ENCODE measurements around the gene AIFM3.
"Not testable (repeated sequence)": the region's sequence is repeated elsewhere in the genome, so short reads cannot be mapped to it uniquely, and the experiment has no call there.

AIFM3 gene

DNA sequence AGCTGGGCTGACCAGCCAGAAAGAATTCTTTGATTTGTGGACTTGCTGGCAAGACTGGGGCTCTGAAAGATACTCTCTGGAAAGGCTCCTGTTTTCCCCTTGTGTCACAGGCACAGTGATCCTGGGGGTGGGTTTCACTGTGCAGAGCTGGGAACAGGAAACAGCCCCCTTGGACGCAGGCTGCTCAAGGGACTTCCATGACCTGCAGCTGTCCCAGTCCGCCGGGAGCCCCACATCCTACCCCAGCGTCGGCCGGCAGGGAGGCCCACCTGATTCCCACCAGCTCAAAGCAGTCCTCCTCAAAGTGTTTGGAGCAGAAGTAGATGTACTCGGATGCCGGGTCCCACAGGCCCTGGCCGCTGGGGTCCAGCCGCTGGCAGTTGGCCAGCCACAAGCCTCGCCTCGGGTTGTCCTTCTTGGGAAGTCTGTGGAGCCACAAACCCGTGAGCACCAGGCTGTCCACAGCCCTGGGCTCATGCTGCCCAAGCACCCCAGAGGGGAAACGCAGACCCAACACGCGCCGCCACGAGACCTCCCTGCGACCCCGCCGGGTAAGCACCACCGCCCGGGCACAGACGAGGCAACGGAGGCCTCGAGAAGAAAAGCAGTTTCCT, 34.0 kb downstream of the AIFM3 start:
- in situ Hi-C loops (cut with HindIII; ENCODE audit: low sequenced_read_pairs): no loop called here

DNA sequence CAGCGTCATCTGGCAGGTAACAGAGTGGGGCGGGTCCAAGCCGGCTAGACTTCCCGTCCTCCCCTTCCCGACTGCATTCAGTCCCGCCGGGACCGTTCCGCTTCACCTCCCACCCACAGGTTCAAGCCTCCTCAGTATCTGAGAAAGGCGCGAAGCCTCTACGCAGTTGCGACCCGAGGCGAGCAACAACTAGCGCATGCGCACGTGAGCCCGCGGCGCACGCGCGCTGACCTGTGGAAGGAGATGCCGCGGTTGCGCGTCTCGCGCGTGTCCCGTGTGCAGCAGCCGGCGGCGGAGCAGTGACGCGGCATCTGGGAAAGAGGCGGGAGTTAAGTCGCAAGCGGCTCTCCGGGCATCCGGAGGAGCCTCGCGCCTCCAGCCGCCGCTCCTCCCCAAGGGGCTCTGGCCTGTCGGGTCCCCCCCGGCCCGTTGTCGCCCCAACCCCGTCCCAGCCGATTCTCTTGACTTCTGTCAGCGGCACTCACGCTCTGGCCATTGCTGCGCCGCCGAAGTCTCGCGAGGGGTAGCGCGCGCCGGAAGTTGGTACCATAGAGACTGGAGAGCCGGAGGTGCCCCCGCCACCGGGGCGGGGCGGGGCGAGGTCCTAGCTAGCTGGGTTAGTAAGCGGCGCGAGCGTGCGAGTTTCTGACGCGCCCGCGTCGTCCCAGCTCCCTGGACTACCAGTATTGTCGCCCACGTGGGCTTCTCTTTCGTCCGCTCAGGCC, 34.7 kb downstream of the AIFM3 start, which contains the start of gene THAP7:
TSS of gene THAP7 (minus strand) at position 518 of the 725 bp plus-strand sequence. CDS start at position 311, 207 bp downstream.
- in situ Hi-C loops (cut with HindIII; ENCODE audit: low sequenced_read_pairs): no loop called here

DNA sequence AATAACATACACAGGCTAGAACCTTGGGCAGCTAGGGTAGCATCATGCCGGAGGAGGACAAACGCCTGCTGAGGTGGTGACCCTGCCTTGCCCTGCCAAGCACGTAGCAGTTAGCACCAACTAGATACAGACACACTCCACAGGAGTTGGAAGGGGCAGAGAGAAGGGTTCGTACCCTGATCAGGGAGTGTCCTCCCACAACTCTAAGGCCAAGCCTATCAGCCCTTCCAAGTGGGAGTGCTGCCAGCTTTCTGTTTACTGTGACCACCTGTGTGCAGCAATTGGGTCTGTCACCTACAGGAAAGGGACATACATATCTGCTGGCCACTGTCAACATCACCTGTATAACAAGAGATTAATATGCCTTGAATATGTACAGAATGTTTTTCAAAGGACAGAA, 36.7 kb downstream of the AIFM3 start:
- in situ Hi-C loops (cut with HindIII; ENCODE audit: low sequenced_read_pairs): no loop called here

- in situ Hi-C loops (cut with HindIII; ENCODE audit: low sequenced_read_pairs): not testable (repeated sequence)
These were observed 42.2 kb downstream of the AIFM3 start for GRCh38 chr22:21009208-21009607.

DNA sequence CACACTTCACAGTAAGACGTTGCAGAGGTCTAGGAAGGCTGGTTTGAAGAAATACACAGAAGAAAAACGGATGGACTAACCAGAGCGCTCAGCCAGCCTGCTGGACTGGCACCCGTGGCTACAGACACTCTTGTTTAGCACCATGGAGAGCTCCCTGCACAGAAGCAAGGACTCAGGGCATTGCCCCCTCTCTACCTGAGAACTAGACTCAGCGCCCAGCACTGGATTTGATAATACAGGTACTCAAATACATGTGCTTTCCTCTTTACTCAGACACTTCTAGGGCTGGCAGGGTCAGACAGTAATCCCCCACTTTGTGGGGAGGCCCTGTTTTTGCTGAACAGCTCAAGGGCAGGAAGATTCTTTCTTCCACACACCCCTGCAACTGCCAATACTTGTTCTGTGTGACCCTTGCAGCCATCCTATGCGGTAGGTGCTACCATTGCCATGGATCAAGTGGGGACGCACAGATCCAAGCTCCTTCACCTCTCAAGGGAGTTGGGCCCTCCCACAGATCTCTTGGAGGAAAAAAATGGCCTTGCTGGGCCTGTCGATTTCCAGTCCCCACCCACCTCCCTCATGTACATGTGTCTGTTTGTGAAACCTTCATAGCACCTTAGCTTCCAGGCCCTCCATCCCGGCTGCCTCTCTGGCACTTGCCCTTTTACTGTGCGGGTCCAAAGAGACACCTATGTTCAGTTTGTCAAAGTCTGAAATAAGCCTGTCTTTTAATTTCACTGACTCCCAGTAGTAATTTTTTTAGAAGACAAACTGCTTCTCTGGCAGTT, 42.8 kb downstream of the AIFM3 start:
- in situ Hi-C loops (cut with HindIII; ENCODE audit: low sequenced_read_pairs): no loop called here

DNA sequence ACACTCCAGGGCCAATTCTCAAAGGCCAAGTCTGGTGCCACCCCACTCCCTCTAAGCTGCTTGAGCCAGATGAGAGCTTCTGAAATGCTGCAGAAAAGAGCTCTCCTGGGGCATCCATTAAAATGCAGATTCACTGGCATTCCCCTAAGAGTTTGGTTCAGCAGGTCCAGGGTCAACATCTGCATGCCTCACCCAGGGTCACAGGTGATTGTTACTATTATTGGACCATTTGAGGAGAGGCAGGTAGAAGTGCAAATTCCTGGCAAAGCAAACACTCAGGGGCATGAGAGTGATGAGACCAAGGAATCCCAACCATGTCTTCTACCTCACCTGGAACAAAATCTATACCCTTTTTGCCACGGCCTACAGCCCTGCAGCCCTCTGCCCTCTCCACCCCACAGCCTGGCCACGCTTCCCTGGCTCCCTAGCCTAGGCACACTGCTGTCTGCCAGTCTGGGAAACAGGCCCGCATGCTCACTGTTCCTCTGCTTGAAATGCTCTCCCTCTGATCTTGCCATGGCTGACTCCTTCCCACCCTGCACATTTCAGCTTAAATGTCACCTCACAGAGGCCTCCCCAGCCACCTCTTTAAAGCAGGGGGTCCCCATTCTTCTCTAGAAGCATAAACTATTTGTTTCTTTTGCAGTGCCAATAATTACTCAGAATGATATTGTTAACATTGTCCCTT, 43.5 kb downstream of the AIFM3 start:
- in situ Hi-C loops (cut with HindIII; ENCODE audit: low sequenced_read_pairs): no loop called here

GRCh38 chr22:21012446-21013407, 45.7 kb downstream of the AIFM3 start:
- in situ Hi-C loops (cut with HindIII; ENCODE audit: low sequenced_read_pairs): no loop called here

DNA sequence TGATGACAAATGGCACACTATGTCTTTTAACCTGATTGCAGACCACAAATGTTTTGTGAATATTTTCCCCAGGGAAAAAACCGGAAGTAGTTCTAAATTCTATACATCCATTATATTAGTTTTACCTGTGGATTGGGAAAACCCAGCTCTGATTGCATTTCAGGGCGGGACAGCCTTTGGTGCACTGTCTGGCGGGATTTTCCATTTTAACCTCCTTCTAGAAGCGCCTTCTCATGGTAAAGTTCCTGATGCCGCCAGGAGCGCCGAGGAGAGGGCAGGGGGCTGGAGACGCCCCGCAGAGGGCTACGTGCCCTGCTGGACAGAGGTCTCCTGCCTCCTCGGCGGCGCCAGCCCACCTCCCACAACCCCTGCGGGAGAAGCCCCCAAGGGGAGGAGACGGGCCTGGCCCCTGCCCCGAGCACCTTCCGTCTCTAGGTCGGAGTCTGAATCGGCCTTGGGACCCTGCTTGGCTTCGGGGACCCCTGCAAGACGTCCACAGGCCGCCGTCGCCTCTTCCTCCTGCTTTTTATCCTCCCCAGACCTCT, 46.7 kb downstream of the AIFM3 start:
- in situ Hi-C loops (cut with HindIII; ENCODE audit: low sequenced_read_pairs): no loop called here

GRCh38 chr22:21014202-21014725, 47.2 kb downstream of the AIFM3 start:
- in situ Hi-C loops (cut with HindIII; ENCODE audit: low sequenced_read_pairs): no loop called here

DNA sequence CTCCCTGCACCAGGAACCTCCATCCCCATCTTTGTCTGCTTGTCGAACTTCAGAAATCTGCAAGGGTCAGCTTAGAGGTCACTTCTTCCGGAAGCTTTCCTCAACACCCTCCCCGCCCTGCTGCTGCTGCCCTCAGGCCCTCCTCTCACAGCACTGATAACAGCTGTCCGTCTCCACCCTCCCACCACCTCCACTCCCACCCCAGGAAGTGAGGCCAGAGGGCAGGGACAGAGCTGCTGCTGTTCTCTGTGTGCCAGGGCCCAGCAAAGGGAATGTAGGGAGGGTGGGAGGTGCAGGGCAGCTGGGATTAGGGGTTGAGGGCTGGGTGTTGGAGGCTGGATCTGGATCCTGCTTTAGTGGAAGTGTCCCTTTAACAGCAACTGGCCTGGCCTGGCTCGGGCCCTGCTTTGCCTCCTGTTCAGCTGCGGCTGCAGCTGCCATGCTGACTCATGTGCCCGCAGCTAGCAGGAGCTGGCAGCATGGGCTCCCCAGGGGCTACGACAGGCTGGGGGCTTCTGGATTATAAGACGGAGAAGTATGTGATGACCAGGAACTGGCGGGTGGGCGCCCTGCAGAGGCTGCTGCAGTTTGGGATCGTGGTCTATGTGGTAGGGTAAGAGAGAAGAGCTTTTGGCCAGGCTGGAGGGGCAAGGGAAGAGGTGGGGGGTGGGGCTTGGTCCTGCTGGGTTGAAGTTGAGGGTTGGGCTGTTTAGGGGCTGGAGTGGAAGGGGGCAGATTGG, 47.8 kb downstream of the AIFM3 start, which contains the start of gene P2RX6:
TSS of gene P2RX6 (plus strand) at position 440 of the 740 bp plus-strand sequence. CDS start at position 450, 10 bp downstream.
- in situ Hi-C loops (cut with HindIII; ENCODE audit: low sequenced_read_pairs): no loop called here

- in situ Hi-C loops (cut with HindIII; ENCODE audit: low sequenced_read_pairs): no loop called here
These were observed 48.5 kb downstream of the AIFM3 start for GRCh38 chr22:21015466-21016006.

GRCh38 chr22:21016644-21017420, 49.8 kb downstream of the AIFM3 start:
- in situ Hi-C loops (cut with HindIII; ENCODE audit: low sequenced_read_pairs): no loop called here

GRCh38 chr22:21018314-21018713, 51.3 kb downstream of the AIFM3 start:
- in situ Hi-C loops (cut with HindIII; ENCODE audit: low sequenced_read_pairs): no loop called here

- in situ Hi-C loops (cut with HindIII; ENCODE audit: low sequenced_read_pairs): no loop called here
These were observed 53.9 kb downstream of the AIFM3 start for GRCh38 chr22:21020802-21021429.

GRCh38 chr22:21022507-21022906, 55.5 kb downstream of the AIFM3 start:
- in situ Hi-C loops (cut with HindIII; ENCODE audit: low sequenced_read_pairs): no loop called here

GRCh38 chr22:21022955-21023614, 56.0 kb downstream of the AIFM3 start:
- in situ Hi-C loops (cut with HindIII; ENCODE audit: low sequenced_read_pairs): no loop called here

DNA sequence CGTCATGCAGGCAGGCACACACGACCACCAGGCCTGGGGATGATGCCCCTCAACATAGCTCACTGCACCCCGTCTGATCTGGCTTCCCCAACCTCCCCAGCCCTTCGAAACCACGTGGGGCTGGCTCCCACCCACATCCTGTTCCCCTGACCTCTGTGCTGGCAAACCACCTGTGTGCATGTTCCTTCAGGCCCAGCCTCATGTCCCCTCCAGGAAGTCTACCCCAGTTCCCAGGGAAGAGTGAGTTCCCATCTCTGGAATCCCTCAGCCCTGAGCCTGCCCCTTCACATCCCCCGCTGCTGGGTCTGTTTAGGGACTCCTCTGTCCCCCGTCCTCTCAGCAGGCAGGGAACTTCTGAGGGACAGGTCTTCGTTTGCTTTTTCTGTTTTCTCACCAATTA, 58.2 kb downstream of the AIFM3 start:
- in situ Hi-C loops (cut with HindIII; ENCODE audit: low sequenced_read_pairs): no loop called here

Data from endothelial cell of hepatic sinusoid (primary cell).